ENCODE measurements around the gene LTBR. TPM values are rescaled to one million over a fixed set of nuclear protein-coding genes. Genes with fewer than 3 reads are reported as not detected.
A peak's percentile ranks its signal among the peaks of the same experiment; 100 is the strongest.

The LTBR gene
- total and polyA plus RNA-seq, 10 of the 15 experiments (the other 5 are each of a cell fraction or from before 2014, with no cell fraction given): 0.24 to 0.44 TPM; not detected in 8

DNA sequence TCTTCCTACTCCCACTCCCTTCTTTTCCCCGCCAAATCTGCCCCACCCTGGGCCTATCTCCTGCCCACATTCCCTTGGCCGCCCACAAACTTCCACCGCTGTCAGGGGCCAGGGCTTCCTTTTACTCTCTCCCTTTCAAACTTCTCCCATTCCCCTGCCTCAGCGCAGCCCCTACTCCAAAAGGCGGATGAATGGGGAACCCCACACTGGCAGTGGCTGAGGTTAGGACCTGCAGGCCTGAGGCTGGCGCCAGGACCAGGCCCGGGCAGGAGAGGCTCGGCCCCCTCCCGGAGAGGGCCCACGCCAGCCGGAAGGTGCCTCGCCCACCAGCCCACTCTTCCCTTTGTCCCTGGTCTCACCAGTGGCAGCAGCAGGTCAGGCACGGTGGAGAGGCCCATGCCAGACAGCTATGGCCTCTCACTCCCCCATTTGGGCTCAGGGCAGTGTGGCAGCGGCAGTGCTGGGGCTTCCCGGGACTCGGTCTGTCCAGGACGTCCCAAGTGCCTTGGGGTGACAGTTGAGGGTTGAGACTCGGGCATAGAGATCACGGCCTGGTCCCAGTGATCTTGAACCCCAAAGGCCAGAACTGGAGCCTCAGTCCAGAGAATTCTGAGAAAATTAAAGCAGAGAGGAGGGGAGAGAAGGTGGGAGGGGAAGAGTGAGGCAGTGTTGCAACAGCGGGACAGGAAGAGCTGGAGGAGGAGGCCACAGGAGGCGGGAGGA, 42.4 kb upstream of the LTBR start, which contains the start of gene TNFRSF1A (continued):
- TF ChIP-seq, protein P1, sequence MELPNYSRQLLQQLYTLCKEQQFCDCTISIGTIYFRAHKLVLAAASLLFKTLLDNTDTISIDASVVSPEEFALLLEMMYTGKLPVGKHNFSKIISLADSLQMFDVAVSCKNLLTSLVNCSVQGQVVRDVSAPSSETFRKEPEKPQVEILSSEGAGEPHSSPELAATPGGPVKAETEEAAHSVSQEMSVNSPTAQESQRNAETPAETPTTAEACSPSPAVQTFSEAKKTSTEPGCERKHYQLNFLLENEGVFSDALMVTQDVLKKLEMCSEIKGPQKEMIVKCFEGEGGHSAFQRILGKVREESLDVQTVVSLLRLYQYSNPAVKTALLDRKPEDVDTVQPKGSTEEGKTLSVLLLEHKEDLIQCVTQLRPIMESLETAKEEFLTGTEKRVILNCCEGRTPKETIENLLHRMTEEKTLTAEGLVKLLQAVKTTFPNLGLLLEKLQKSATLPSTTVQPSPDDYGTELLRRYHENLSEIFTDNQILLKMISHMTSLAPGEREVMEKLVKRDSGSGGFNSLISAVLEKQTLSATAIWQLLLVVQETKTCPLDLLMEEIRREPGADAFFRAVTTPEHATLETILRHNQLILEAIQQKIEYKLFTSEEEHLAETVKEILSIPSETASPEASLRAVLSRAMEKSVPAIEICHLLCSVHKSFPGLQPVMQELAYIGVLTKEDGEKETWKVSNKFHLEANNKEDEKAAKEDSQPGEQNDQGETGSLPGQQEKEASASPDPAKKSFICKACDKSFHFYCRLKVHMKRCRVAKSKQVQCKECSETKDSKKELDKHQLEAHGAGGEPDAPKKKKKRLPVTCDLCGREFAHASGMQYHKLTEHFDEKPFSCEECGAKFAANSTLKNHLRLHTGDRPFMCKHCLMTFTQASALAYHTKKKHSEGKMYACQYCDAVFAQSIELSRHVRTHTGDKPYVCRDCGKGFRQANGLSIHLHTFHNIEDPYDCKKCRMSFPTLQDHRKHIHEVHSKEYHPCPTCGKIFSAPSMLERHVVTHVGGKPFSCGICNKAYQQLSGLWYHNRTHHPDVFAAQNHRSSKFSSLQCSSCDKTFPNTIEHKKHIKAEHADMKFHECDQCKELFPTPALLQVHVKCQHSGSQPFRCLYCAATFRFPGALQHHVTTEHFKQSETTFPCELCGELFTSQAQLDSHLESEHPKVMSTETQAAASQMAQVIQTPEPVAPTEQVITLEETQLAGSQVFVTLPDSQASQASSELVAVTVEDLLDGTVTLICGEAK (IDR thresholded peaks at IDR 0.05; ENCODE audit: borderline replicate concordance): no peak; the same call in 1 of the 2 replicates
- no peak for TF ChIP-seq MYC (IDR thresholded peaks at IDR 0.05; ENCODE audit: insufficient read depth, insufficient read length, insufficient replicate concordance, low read length, severe bottlenecking)
- TF ChIP-seq EP300 (IDR thresholded peaks at IDR 0.05; ENCODE audit: borderline replicate concordance in 1 of 2, control insufficient read depth in 1 of 2, low read depth in 2 of 2, low read length in 2 of 2): no peak
- no peak for TF ChIP-seq KDM1A (IDR thresholded peaks at IDR 0.05; ENCODE audit: borderline replicate concordance)
- no peak for TF ChIP-seq POU2F2 (IDR thresholded peaks at IDR 0.05; ENCODE audit: borderline replicate concordance, low read depth, low read length)
- TF ChIP-seq, protein P2, sequence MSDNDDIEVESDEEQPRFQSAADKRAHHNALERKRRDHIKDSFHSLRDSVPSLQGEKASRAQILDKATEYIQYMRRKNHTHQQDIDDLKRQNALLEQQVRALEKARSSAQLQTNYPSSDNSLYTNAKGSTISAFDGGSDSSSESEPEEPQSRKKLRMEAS (IDR thresholded peaks at IDR 0.05; ENCODE audit: low read depth, low read length): no peak
- TF ChIP-seq CBX3 (IDR thresholded peaks at IDR 0.05; ENCODE audit: borderline replicate concordance, low read depth): no peak
- TF ChIP-seq, protein P3, sequence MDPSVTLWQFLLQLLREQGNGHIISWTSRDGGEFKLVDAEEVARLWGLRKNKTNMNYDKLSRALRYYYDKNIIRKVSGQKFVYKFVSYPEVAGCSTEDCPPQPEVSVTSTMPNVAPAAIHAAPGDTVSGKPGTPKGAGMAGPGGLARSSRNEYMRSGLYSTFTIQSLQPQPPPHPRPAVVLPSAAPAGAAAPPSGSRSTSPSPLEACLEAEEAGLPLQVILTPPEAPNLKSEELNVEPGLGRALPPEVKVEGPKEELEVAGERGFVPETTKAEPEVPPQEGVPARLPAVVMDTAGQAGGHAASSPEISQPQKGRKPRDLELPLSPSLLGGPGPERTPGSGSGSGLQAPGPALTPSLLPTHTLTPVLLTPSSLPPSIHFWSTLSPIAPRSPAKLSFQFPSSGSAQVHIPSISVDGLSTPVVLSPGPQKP (IDR thresholded peaks at IDR 0.05; ENCODE audit: low read depth, low read length): no peak
- TF ChIP-seq POLR2AphosphoS5 (IDR thresholded peaks at IDR 0.05; ENCODE audit: low read length): no peak
- TF ChIP-seq ZBED1 (IDR thresholded peaks at IDR 0.05; ENCODE audit: borderline replicate concordance): no peak
- no peak for TF ChIP-seq ZNF24 (IDR thresholded peaks at IDR 0.05)
- TF ChIP-seq, protein P4, sequence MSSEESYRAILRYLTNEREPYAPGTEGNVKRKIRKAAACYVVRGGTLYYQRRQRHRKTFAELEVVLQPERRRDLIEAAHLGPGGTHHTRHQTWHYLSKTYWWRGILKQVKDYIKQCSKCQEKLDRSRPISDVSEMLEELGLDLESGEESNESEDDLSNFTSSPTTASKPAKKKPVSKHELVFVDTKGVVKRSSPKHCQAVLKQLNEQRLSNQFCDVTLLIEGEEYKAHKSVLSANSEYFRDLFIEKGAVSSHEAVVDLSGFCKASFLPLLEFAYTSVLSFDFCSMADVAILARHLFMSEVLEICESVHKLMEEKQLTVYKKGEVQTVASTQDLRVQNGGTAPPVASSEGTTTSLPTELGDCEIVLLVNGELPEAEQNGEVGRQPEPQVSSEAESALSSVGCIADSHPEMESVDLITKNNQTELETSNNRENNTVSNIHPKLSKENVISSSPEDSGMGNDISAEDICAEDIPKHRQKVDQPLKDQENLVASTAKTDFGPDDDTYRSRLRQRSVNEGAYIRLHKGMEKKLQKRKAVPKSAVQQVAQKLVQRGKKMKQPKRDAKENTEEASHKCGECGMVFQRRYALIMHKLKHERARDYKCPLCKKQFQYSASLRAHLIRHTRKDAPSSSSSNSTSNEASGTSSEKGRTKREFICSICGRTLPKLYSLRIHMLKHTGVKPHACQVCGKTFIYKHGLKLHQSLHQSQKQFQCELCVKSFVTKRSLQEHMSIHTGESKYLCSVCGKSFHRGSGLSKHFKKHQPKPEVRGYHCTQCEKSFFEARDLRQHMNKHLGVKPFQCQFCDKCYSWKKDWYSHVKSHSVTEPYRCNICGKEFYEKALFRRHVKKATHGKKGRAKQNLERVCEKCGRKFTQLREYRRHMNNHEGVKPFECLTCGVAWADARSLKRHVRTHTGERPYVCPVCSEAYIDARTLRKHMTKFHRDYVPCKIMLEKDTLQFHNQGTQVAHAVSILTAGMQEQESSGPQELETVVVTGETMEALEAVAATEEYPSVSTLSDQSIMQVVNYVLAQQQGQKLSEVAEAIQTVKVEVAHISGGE (CRISPR knock-in tag; IDR thresholded peaks at IDR 0.05): no peak
- peak; percentile 72 for TF ChIP-seq IKZF1 (conservative IDR thresholded peaks at IDR 0.05)
- TF ChIP-seq PAX5 (IDR thresholded peaks at IDR 0.05; ENCODE audit: borderline replicate concordance, low read depth, low read length): no peak
- TF ChIP-seq POLR2AphosphoS2 (IDR thresholded peaks at IDR 0.05; ENCODE audit: low read depth, low read length): 0 out of 2 replicates have a peak, but pooled peaks have one; percentile 28
- TF ChIP-seq SIN3A (IDR thresholded peaks at IDR 0.05; ENCODE audit: low read depth, low read length): 0 out of 2 replicates have a peak, but pooled peaks have one; percentile 40
- TF ChIP-seq ZNF384 (IDR thresholded peaks at IDR 0.05; ENCODE audit: borderline replicate concordance, low read depth, low read length): no peak
- no peak for TF ChIP-seq SMARCA5 (IDR thresholded peaks at IDR 0.05)
- no peak for TF ChIP-seq CREM (IDR thresholded peaks at IDR 0.05; ENCODE audit: low read depth)
- TF ChIP-seq MEF2A (IDR thresholded peaks at IDR 0.05; ENCODE audit: insufficient read depth, low read depth, low read length): no peak
- TF ChIP-seq SIX5 (IDR thresholded peaks at IDR 0.05; ENCODE audit: low read depth, low read length, severe bottlenecking): no peak

All from GM12878 (cell line).